ENCODE data around the gene QSER1. TPM values are rescaled to one million over a fixed set of nuclear protein-coding genes. Genes with fewer than 3 reads are reported as not detected.
A peak's percentile ranks its signal among the peaks of the same experiment; 100 is the strongest.

The QSER1 gene
- total RNA-seq, 1 experiment from 2014 or later, result 74.0 TPM

GRCh38 chr11:32972781-32973180 lies 80.2 kb downstream of the QSER1 start:
- H3K27ac Mint-ChIP-seq, result peak overlapping the region; percentile 72; the same call in 1 of the 2 replicates
- peaks cover 76% of the 10 kb centered on the region for H3K36me3 Mint-ChIP-seq
- no peak for ATAC-seq
- no peak overlapping the region for H3K4me3 Mint-ChIP-seq
- H3K4me1 Mint-ChIP-seq, result no peaks in the 10 kb centered on the region
- H3K9me3 Mint-ChIP-seq, result no peaks in the 10 kb centered on the region
- no peak for TF ChIP-seq HMGA2 (CRISPR knock-in tag; IDR thresholded peaks at IDR 0.05)
- no peak for DNase-seq (ENCODE audit: low spot score)
- CTCF ChIA-PET, result interaction anchor here (1.6 kb wide), 1 partner anchor 93 kb away, joined by 8 read pairs; no protein-coding TSS in a partner anchor
- POLR2A ChIA-PET, result no interaction called here
- H3K27me3 Mint-ChIP-seq (ENCODE audit: low read depth), result no peaks in the 10 kb centered on the region

- no peaks in the 10 kb centered on the region for H3K27me3 Mint-ChIP-seq (ENCODE audit: low read depth)
- H3K4me3 Mint-ChIP-seq, result no peak overlapping the region
- H3K4me1 Mint-ChIP-seq, result peaks cover 4% of the 10 kb centered on the region; the same call in 1 of the 2 replicates
- no peaks in the 10 kb centered on the region for H3K9me3 Mint-ChIP-seq
- ChIA-PET POLR2A (no interaction called here), CTCF (interaction anchor here (1.9 kb wide), 1 partner anchor 83 kb away, joined by 13 read pairs; no protein-coding TSS in a partner anchor)
- peak overlapping the region; percentile 58 for H3K27ac Mint-ChIP-seq
- TF ChIP-seq SP1 (CRISPR knock-in tag; conservative IDR thresholded peaks at IDR 0.05) (no peak), ZSCAN18 (CRISPR knock-in tag; IDR thresholded peaks at IDR 0.05) (no peak), NFE2L1 (CRISPR knock-in tag; IDR thresholded peaks at IDR 0.05) (no peak), ZNF416 (CRISPR knock-in tag; IDR thresholded peaks at IDR 0.05) (no peak), USF2 (CRISPR knock-in tag; IDR thresholded peaks at IDR 0.05) (no peak), ZNF138 (CRISPR knock-in tag; conservative IDR thresholded peaks at IDR 0.05) (no peak), GABPB1 (CRISPR knock-in tag; IDR thresholded peaks at IDR 0.05) (no peak), TEAD1 (CRISPR knock-in tag; IDR thresholded peaks at IDR 0.05) (no peak), FOXP4 (CRISPR knock-in tag; IDR thresholded peaks at IDR 0.05) (no peak), CDX4 (CRISPR knock-in tag; IDR thresholded peaks at IDR 0.05; ENCODE audit: borderline replicate concordance) (no peak)
- peaks cover 13% of the 10 kb centered on the region for H3K36me3 Mint-ChIP-seq
- ATAC-seq (no peak), DNase-seq (ENCODE audit: low spot score) (no peak)
Observed at GRCh38 chr11:32982626-32983025, 90.0 kb downstream of the QSER1 start.

- H3K4me3 Mint-ChIP-seq, result no peak overlapping the region
- peak overlapping the region; percentile 86; the same call in 1 of the 2 replicates for H3K27ac Mint-ChIP-seq
- DNase-seq (ENCODE audit: low spot score) (no peak), ATAC-seq (no peak)
- ChIA-PET CTCF (interaction anchor here (1.9 kb wide), 1 partner anchor 82 kb away, joined by 13 read pairs; no protein-coding TSS in a partner anchor), POLR2A (no interaction called here)
- H3K4me1 Mint-ChIP-seq, result peaks cover 6% of the 10 kb centered on the region; the same call in 1 of the 2 replicates
- no peaks in the 10 kb centered on the region for H3K9me3 Mint-ChIP-seq
- H3K27me3 Mint-ChIP-seq (ENCODE audit: low read depth), result no peaks in the 10 kb centered on the region; the same call in 1 of the 2 replicates
- H3K36me3 Mint-ChIP-seq, result peaks cover 5% of the 10 kb centered on the region; the same call in 1 of the 2 replicates
- no peak for TF ChIP-seq ATF2 (CRISPR knock-in tag; IDR thresholded peaks at IDR 0.05; ENCODE audit: borderline replicate concordance, low read depth)
- no peak for TF ChIP-seq AR (CRISPR knock-in tag; IDR thresholded peaks at IDR 0.05)
- TF ChIP-seq ERG (CRISPR knock-in tag; IDR thresholded peaks at IDR 0.05), result 0 out of 2 replicates have a peak, but pooled peaks have one; percentile 9
- TF ChIP-seq MXD4 (CRISPR knock-in tag; IDR thresholded peaks at IDR 0.05; ENCODE audit: borderline replicate concordance), result no peak
- TF ChIP-seq ZSCAN18 (CRISPR knock-in tag; IDR thresholded peaks at IDR 0.05), result no peak
- TF ChIP-seq JUN (CRISPR knock-in tag; IDR thresholded peaks at IDR 0.05), result no peak
- no peak for TF ChIP-seq E2F4 (CRISPR knock-in tag; IDR thresholded peaks at IDR 0.05; ENCODE audit: borderline replicate concordance, low read depth)
- no peak for TF ChIP-seq SMAD4 (CRISPR knock-in tag; IDR thresholded peaks at IDR 0.05)
Observed at GRCh38 chr11:32983506-32983905, 90.9 kb downstream of the QSER1 start.
